Smooth muscle cell (in vitro differentiated cells): ENCODE results near the gene ADGRD2. TPM values are rescaled to one million over a fixed set of nuclear protein-coding genes. Genes with fewer than 3 reads are reported as not detected.

ENCODE experiments used
- DNase-seq: peaks from one replicate; lab custom pipeline; 2025; ENCODE audit not compliant: unreplicated experiment; lab: John Stamatoyannopoulos, UW
- H2AFZ ChIP-seq: fragments of 200-600 bp; sonication (generic); 2 replicates; pipeline ENCODE4 v1.6.0; 2016; ENCODE audit warnings: antibody characterized with exemption, low read depth, mild to moderate bottlenecking
- H3F3A ChIP-seq: fragments of 200-600 bp; sonication (generic); 2 replicates; pipeline ENCODE4 v1.6.0; 2017; ENCODE audit warnings: antibody characterized with exemption, low read depth
- H3K27ac ChIP-seq: fragments of 200-600 bp; sonication (generic); 2 replicates; pipeline ENCODE4 v1.5.1; 2016; ENCODE audit warnings: low read depth, mild to moderate bottlenecking
- H3K27me3 ChIP-seq: fragments of 200-600 bp; sonication (generic); 2 replicates; pipeline ENCODE4 v1.6.1; 2016; ENCODE audit warnings: low read depth, mild to moderate bottlenecking
- H3K36me3 ChIP-seq: fragments of 200-600 bp; sonication (generic); 2 replicates; pipeline ENCODE4 v1.5.1; 2016; ENCODE audit warnings: low read depth
- H3K4me1 ChIP-seq: fragments of 200-600 bp; sonication (generic); 2 replicates; pipeline ENCODE4 v1.5.1; 2016; ENCODE audit warnings: low read depth
- H3K4me2 ChIP-seq: fragments of 200-600 bp; sonication (generic); 2 replicates; pipeline ENCODE4 v1.6.0; 2016; ENCODE audit warnings: mild to moderate bottlenecking
- H3K4me3 ChIP-seq: fragments of 200-600 bp; sonication (generic); 2 replicates; pipeline ENCODE4 v1.5.1; 2016; ENCODE audit warnings: mild to moderate bottlenecking
- H3K79me2 ChIP-seq: fragments of 200-600 bp; sonication (generic); 2 replicates; pipeline ENCODE4 v1.6.0; 2016; ENCODE audit warnings: low read depth, mild to moderate bottlenecking
- H3K9ac ChIP-seq: fragments of 200-600 bp; sonication (generic); 2 replicates; pipeline ENCODE4 v1.6.0; 2016; ENCODE audit warnings: low read depth
- H3K9me3 ChIP-seq: fragments of 200-600 bp; sonication (generic); replicated peaks from 2 replicates; pipeline ENCODE4 v1.5.1; 2016; ENCODE audit warnings: low read depth
- H4K20me1 ChIP-seq: fragments of 200-600 bp; sonication (generic); 2 replicates; pipeline ENCODE4 v1.6.0; 2016; ENCODE audit warnings: low read depth
- CTCF ChIP-seq: fragments of 200-600 bp; sonication (generic); IDR thresholded peaks from 2 replicates; pipeline ENCODE4 v1.5.1; 2017; ENCODE audit warnings: borderline replicate concordance, mild to moderate bottlenecking, antibody characterized with exemption; ENCODE audit not compliant: insufficient read depth, poor library complexity, severe bottlenecking
- WGBS: methylation state at CpG from one replicate; pipeline ENCODE4 v1.1.7; 2016; ENCODE audit warnings: low lambda C conversion rate; 5-methylcytosine and 5-hydroxymethylcytosine counted together
- polyA plus RNA-seq: library from polyadenylated mRNA; unstranded; fragments of >200 nt; fragmentation: Nextera tagmentation; extraction: Ambion mirVana; gene quantifications from 2 replicates; pipeline ENCODE4 v1.2.1, GENCODE V29; 2016
- total RNA-seq: library from RNA; depleted of rRNA; stranded (reverse); fragments of >200 nt; gene quantifications from 2 replicates; pipeline ENCODE4 v1.2.3, GENCODE V29; 2014

Gene ADGRD2
- total and polyA plus RNA-seq, 2 experiments from 2014 or later = not detected

DNA sequence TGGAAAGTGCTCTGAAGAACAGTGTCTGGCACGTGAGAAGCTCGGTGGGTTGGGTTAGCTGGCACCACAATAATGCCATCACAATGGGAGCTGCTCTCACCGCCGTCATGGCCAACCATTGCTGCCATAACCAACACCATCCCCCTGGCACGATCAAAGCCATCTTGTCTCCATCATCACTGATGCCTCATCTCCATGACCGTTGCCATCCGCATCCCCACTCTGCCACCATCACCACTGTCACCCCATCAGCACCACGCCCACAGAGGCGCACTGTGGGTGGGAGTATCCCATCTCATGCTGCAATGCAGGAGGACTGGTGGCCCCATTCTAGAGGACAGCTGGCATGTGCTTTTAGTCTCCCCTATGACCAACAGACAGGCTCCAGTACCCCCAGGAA lies 33.2 kb downstream of the ADGRD2 start:
- H3K79me2 ChIP-seq = no peaks in the 10 kb centered on the region
- no peaks in the 10 kb centered on the region for H3F3A ChIP-seq
- peaks cover 26% of the 10 kb centered on the region for H3K4me1 ChIP-seq
- no peaks in the 10 kb centered on the region for H4K20me1 ChIP-seq
- H2AFZ ChIP-seq = no peak overlapping the region
- no peak overlapping the region for H3K4me3 ChIP-seq
- H3K9ac ChIP-seq = no peak overlapping the region
- DNase-seq = no peak
- H3K27ac ChIP-seq = no peak overlapping the region
- no peak overlapping the region for H3K4me2 ChIP-seq
- H3K9me3 ChIP-seq = no peaks in the 10 kb centered on the region
- TF ChIP-seq CTCF = no peak
- WGBS = 95% methylated on average over 9 of the region's 9 CpGs
- H3K27me3 ChIP-seq = peaks cover 24% of the 10 kb centered on the region
- H3K36me3 ChIP-seq = no peaks in the 10 kb centered on the region

- Histone ChIP-seq H3K27ac (no peak overlapping the region), H3K36me3 (no peaks in the 10 kb centered on the region), H2AFZ (no peak overlapping the region), H3K4me2 (no peak overlapping the region), H3F3A (no peaks in the 10 kb centered on the region), H3K9ac (no peak overlapping the region), H3K9me3 (no peaks in the 10 kb centered on the region), H3K79me2 (no peaks in the 10 kb centered on the region), H3K4me3 (no peak overlapping the region), H3K4me1 (peaks cover 31% of the 10 kb centered on the region), H4K20me1 (no peaks in the 10 kb centered on the region), H3K27me3 (peaks cover 28% of the 10 kb centered on the region)
- 78% methylated on average over 12 of the region's 13 CpGs for WGBS
- TF ChIP-seq CTCF = no peak
- DNase-seq = no peak
Observed at GRCh38 chr9:124485201-124485600, 35.0 kb downstream of the ADGRD2 start.

DNA sequence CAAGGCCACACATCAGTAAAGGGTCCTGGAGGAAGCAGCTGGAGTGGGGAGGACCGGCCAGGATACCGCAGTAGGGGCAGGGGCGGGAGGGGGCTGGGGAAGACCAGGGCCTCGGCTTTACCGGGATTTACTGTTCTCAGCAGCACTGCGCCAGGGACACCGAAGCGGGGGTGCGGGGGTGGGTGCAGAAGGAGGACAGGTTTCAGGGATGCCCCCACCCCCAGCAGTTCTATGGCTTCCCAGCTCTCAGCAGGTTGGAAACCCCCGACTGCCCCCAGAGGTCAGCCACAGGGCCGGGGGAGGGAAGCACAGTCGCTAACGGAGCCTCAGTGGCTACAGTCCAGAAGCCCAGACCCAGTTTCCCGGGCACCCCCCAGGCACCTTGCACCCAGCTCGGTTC lies 35.7 kb downstream of the ADGRD2 start:
- Histone ChIP-seq H3K9ac (no peak overlapping the region), H3F3A (no peaks in the 10 kb centered on the region), H3K27me3 (peaks cover 28% of the 10 kb centered on the region), H4K20me1 (no peaks in the 10 kb centered on the region), H3K4me2 (no peak overlapping the region), H3K79me2 (no peaks in the 10 kb centered on the region), H3K4me3 (no peak overlapping the region), H3K27ac (no peak overlapping the region), H2AFZ (no peak overlapping the region), H3K9me3 (no peaks in the 10 kb centered on the region), H3K4me1 (peaks cover 31% of the 10 kb centered on the region), H3K36me3 (no peaks in the 10 kb centered on the region)
- no peak for DNase-seq
- no peak for TF ChIP-seq CTCF
- WGBS = 79% methylated on average over 13 of the region's 15 CpGs

DNA sequence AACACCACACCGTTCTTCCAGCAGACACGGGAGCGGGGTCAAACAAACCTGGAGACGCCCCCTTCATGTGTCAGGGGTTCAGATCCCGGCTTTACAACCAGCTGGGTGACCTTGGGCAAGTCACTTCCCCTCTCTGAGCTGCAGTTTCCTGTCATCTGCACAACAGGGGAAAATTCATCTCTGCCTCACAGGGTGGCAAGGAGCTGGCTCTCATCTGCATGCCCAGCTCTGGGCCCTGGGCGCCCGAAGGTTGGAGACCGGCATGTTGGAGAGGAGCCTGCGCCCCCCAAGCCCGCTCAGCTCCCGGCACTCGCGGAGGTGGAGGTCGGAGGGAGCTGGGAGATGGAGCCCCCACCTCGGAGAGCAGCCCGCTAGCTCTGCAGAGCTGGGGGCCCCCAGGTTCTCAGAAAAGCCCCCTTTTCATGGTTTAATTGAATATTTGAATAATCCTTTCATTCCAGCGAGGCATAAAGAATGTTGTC lies 36.6 kb downstream of the ADGRD2 start:
- 72% methylated on average over 17 of the region's 17 CpGs for WGBS
- Histone ChIP-seq H2AFZ (no peak overlapping the region), H3K27me3 (peaks cover 28% of the 10 kb centered on the region), H3K9me3 (no peaks in the 10 kb centered on the region), H3K9ac (no peak overlapping the region), H3K4me1 (peaks cover 31% of the 10 kb centered on the region), H3K4me3 (no peak overlapping the region), H3K4me2 (no peak overlapping the region), H3K79me2 (no peaks in the 10 kb centered on the region), H4K20me1 (no peaks in the 10 kb centered on the region), H3F3A (no peaks in the 10 kb centered on the region), H3K36me3 (no peaks in the 10 kb centered on the region), H3K27ac (no peak overlapping the region)
- TF ChIP-seq CTCF = no peak
- no peak for DNase-seq
